Neural progenitor cell (in vitro differentiated cells): ENCODE data around the gene RAB23.

ENCODE experiments used
- EZH2phosphoT487 ChIP-seq: fragments of 200-600 bp; sonication (generic); IDR thresholded peaks from 2 replicates; pipeline ENCODE4 v1.6.1; 2017; ENCODE audit warnings: antibody characterized with exemption
- TF ChIP-seq, protein P1 (sequence below): fragments of 200-600 bp; sonication (generic); IDR thresholded peaks from 2 replicates; pipeline ENCODE4 v1.5.1; 2017; ENCODE audit warnings: antibody characterized with exemption, mild to moderate bottlenecking

DNA sequence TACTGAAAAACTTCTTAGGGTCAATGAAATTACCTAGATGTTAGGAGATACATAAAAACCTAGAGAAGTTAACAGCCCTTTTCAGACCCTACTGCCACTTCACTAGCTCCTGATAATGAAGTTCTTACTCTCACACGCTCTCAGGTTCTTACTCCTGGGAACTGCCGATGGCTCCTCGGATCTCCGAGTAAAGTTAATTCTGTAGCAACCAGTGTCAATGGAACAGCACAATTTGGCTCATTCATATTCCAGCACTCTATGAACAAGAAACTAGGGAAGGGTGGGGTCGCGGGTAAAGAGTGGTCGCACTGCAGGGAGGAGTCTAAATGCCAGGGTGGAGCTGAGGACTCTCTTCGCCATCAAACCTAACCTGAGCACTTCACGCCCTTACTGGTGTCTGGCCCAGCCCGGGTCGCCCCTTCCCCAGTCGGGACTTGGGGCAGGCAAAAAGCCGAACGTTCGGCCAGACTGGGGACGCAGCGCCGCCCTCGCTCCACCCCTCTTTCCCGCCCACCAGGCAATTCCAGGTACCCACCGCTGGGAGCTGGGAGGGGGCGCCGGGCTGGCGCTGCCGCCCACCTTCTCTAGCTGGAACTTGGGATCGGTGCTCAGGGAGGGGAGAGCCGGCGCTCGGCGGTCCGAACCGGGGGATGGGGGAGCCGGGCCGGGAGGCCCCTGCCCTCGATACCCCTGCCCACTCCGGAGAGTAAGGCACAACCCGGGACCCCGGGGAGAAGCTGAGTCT lies 744 bp downstream of the RAB23 start:
- TF ChIP-seq, protein P1, sequence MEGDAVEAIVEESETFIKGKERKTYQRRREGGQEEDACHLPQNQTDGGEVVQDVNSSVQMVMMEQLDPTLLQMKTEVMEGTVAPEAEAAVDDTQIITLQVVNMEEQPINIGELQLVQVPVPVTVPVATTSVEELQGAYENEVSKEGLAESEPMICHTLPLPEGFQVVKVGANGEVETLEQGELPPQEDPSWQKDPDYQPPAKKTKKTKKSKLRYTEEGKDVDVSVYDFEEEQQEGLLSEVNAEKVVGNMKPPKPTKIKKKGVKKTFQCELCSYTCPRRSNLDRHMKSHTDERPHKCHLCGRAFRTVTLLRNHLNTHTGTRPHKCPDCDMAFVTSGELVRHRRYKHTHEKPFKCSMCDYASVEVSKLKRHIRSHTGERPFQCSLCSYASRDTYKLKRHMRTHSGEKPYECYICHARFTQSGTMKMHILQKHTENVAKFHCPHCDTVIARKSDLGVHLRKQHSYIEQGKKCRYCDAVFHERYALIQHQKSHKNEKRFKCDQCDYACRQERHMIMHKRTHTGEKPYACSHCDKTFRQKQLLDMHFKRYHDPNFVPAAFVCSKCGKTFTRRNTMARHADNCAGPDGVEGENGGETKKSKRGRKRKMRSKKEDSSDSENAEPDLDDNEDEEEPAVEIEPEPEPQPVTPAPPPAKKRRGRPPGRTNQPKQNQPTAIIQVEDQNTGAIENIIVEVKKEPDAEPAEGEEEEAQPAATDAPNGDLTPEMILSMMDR, result peak; percentile 25
- TF ChIP-seq EZH2phosphoT487, result no peak
